ENCODE data around the gene PARP8.
"Not testable (repeated sequence)": the region's sequence is repeated elsewhere in the genome, so short reads cannot be mapped to it uniquely, and the experiment has no call there.

Gene PARP8

DNA sequence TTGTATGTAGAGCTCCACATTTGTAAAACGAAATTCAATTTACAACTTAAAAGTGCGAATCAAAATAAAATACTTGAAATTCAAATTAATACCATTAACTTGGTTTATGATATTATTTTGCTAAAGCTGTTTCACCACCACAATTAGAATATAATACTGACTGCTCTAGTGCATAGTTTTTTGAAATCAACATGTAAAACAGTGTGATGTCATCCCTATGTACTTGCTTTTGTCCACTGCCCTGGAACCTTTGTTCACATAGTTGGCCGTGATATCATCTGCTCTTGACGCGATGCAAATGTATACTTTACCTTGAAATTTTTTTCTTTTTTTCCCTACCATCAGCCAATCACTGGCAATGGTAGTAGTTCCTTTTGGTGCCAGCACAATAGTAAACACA is 125.4 kb downstream of the PARP8 start:
- DNase-seq (ENCODE audit: low read depth), result no peak

DNA sequence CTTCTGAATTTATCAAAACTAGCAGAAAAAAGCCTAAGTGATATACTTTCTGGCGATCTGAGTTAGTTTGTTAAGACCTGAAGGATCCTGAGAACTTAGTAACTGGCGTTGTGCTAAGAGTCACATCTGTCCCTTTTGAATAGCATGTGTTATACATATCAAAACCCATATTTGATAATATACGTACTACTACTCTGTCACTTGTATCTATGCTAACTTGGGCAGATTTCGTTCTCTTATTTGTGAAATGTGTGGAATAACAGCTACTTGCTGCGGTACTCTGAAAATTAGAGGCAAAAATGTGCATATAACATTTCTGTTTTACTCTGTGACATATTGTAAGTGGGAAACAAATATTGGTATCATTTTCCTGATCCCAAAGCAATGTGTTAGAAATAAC is 126.4 kb downstream of the PARP8 start:
- DNase-seq (ENCODE audit: low read depth), result no peak

GRCh38 chr5:50794812-50795211 is 128.4 kb downstream of the PARP8 start:
- no peak for DNase-seq (ENCODE audit: low read depth)

DNA sequence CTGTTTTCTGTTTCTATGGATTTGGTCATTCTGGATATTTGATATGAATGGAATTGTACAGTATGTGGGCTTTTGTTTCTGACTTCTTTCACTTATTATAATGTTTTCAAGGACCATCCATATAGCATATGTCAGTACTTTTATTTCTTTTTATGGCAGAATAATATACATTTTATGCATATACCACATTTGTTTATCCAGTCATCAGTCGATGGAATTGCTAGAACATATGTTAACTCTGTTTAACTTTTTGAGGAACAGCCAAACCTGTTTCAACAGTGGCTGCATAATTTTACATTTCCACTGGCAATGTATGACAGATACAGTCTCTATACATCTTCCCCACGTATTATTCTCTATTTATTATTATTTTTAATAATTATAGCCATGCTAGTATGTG is 131.6 kb downstream of the PARP8 start:
- DNase-seq (ENCODE audit: low read depth), result no peak

DNA sequence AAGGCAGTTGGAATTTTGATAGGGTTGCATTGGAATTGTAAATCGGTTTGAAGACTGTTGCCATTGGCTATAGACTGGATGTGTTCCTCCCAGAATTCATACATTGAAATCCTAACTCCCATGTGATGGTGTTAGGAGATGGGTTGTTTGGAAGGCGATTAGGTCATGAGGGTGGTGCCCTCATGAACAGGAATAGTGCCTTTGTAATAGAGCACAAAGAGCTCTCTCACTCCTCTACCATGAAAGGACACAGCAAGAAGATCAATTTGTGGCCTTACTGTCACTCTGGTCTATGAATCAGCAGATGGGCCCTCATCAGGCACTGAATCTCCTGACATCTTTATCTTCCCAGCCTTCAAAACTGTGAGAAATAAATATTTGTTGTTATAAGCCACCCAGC is 133.2 kb downstream of the PARP8 start:
- no peak for DNase-seq (ENCODE audit: low read depth)

DNA sequence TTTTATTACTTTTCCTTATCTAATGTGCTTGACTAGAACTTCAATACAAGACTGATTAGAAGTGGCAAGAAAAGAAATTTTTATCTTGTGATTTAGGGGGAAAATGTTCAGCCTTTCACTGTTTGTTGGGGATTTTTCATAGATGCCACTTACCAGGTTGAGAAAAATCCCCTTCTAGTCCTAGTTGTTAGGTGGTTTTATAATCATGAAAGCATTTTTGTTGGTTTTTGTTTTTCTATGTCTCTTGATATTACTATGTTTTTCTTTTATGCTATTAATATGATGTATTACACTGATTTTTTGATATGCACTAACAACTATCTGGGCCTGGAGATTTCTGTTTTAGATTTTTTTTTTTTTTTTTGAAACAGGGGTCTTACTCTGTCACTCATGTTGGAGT is 134.0 kb downstream of the PARP8 start:
- DNase-seq (ENCODE audit: low read depth), result no peak

GRCh38 chr5:50807661-50808060 is 141.2 kb downstream of the PARP8 start:
- no peak for DNase-seq (ENCODE audit: low read depth)

DNA sequence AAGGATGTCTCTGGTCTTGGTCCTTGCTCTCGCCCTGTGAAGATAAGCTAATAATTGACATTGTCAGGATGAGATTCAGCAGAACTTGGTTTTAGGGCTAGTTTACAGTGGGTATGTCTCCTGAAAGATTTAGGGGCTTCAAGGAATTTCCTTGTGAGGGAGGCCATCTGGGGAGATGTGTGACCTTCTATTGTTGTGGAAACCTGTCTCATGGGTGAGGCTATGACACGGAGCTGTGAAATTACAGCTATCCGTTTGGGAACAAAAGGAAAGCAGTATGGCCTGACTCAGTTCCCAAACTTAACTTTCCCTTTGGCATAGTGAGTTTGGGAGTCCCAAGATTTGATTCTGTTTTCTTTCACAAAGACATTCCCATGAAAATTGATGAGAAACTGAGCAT is 142.0 kb downstream of the PARP8 start:
- no peak for DNase-seq (ENCODE audit: low read depth)

DNA sequence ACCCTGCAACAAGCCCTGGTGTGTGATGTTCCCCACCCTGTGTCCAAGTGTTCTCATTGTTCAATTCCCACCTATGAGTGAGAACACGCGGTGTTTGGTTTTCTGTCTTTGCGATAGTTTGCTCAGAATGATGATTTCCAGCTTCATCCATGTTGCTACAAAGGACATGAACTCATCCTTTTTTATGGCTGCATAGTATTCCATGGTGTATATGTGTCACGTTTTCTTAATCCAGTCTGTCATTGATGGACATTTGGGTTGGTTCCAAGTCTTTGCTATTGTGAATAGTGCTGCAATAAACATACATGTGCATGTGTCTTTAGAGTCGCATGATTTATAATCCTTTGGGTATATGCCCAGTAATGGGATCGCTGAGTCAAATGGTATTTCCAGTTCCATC is 145.3 kb downstream of the PARP8 start:
- not testable (repeated sequence) for DNase-seq (ENCODE audit: low read depth)

GRCh38 chr5:50813691-50814090 is 147.3 kb downstream of the PARP8 start:
- DNase-seq (ENCODE audit: low read depth), result no peak

GRCh38 chr5:50814556-50814955 is 148.1 kb downstream of the PARP8 start:
- DNase-seq (ENCODE audit: low read depth), result no peak

DNA sequence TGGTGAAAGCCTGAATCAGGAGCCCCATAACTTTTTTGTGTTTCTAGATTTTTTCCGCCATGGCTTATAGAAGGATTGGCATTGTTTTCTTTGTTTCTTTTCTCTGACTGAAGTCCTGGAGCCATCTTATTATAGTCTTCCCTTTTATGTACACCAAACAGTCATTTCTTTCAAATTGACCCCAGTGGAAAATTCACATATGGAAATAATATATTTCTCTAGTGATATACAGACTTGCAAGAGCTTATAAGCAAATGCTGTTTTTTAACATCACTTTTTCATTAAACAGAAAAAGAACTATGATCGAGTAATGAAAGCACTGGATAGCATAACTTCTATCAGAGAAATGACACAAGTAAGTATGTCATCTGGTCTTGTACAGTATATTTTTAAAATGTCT is 155.6 kb downstream of the PARP8 start:
- DNase-seq (ENCODE audit: low read depth), result no peak

DNA sequence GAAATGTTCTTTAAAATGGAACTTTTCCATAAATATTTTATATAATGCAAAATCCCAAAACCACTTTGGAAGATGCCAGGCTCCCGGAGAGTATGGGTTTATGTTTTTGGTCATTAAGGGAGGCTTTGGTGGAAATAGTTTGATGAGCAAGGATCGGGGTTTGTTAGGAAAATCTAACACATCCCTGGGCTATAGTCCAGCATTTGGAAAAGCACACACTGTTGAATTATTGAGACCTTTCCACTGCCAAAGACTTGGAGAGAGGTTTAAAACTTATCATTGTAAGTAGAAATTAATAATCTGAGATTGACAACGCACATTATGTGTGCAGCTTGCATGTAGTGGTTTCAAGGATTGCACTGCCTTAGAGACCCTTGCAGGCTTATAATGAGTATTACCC is 156.3 kb downstream of the PARP8 start:
- DNase-seq (ENCODE audit: low read depth), result no peak

GRCh38 chr5:50823568-50823967 is 157.1 kb downstream of the PARP8 start:
- no peak for DNase-seq (ENCODE audit: low read depth)

- DNase-seq (ENCODE audit: low read depth), result no peak
Measured at GRCh38 chr5:50824109-50824508, 157.7 kb downstream of the PARP8 start.

DNA sequence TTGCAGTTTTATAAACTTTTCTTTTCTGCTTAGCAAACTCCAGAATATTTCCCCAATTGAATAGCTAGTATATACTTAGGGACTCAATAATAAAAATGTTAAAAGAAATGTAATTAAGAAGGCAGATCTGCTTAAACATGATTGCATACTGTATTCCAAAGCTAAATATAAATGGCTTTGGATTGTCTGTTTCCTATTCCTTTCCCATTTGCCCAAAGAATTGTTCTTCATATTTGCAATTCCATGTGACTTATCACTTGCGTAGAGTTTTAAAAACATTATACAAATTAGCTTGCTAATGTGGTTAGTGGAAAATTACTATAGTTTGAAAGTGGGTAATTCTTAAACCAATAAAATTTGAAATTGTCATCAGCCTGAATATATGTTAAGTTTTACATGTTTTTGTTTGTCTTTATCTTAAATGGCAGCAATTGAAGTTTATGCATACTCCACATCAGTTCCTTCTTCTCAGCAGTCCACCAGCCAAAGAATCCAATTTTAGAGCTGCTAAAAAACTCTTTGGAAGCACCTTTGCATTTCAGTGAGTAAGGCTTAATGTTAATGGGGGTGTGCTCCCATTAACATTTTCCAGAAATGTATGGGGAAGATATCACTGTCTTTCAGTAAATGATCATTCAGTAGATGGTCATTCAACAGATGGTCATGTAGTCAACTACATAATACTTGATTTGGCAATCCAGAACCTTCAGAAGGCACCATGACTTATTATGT is 161.2 kb downstream of the PARP8 start:
- no peak for DNase-seq (ENCODE audit: low read depth)

DNA sequence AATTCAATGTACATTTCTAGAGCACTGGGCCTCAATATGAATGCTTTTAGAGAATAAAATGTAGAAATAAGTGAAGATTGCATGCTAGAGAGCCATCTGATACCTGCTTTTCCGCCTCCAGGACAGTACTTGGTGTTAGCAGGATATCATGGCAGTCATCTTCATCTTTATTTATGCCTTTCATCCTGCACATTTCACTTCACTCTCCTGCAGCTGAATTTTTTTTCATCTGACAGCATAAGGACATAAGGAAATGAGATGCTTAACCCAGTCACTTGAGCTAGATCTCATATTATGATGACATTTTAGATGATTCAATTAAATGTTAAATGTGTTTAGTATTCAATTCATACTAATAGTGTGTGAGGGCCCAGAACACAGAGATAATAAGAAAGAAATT is 162.6 kb downstream of the PARP8 start:
- no peak for DNase-seq (ENCODE audit: low read depth)

GRCh38 chr5:50832657-50833284 is 166.3 kb downstream of the PARP8 start:
- no peak for DNase-seq (ENCODE audit: low read depth)

DNA sequence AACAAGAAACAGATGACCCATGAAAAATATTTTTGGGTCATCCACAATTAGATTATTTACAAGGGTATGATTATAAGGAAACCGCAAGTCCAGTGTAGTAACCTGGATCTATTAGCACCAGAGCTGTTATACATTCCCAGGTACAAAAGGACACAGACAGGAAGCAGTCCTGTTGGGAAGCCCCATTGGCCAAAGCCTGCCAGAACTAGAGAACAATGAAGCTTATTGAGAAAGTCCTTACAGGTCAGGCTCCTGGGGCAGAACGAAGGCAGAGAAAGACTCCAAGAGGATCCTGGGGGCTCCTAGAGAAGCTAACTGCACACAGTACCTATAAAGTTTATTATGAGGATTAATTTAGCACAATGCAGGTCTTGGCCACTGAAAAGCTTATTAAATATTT is 169.9 kb downstream of the PARP8 start:
- no peak for DNase-seq (ENCODE audit: low read depth)

DNA sequence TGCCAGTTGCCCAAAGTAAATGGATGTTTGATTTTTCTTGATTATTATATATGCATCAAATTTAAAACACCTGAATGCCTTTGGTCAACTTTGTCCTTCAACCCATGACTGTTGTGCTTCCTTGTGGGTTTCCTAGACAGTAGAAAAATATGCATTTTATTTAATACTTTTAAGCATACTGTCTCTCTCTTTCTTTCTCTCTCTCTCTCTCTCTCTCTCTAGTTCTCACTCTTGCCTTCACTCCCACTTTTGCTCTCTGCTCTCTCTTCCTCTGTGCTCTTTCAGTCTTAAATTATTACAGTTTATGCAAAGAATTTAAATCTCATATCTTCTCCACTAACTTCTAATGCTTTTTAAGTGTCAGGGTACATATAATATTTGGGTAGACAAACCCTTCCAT is 173.0 kb downstream of the PARP8 start:
- no peak for DNase-seq (ENCODE audit: low read depth)

GRCh38 chr5:50843091-50843490 is 176.7 kb downstream of the PARP8 start:
- DNase-seq (ENCODE audit: low read depth), result no peak

- DNase-seq (ENCODE audit: low read depth), result no peak
Measured at GRCh38 chr5:50846261-50846660, 179.8 kb downstream of the PARP8 start.

- no peak for DNase-seq (ENCODE audit: low read depth)
Measured at GRCh38 chr5:50849554-50849953, 183.1 kb downstream of the PARP8 start.

DNA sequence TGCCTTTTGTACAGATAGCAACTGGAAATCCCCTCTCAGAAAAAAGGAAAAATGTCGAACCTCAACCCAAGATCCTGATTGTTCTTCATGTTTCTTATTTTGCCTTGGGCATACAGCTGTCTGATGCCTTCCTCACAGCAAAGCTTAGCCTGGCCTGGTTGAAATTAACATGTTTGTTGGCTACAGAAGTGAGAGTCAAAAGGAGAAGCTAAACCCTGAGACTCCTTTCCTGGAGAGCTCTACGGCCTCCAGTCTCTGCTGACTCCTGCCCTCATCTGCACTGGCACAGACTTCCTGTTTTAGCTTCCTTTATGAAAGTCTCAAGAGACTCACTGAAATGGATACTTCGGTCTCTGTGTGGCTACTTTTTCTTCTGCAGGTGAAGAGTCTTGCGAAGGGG is 186.7 kb downstream of the PARP8 start:
- DNase-seq (ENCODE audit: low read depth), result no peak
